IMR-90 (cell line): ENCODE data around the gene COL23A1. TPM values are rescaled to one million over a fixed set of nuclear protein-coding genes. Genes with fewer than 3 reads are reported as not detected.

Experiments used
- ATAC-seq: fragments of 200-7000 bp; cut with Tn5 transposase; 2 replicates; pipeline ENCODE4 v1.9.1; 2020; ENCODE audit warnings: low read depth, mild to moderate bottlenecking, moderate library complexity
- BruUV-seq: library from RNA; stranded (reverse); fragments of 400-500 nt; replicated peaks from 2 replicates; lab custom pipeline; 2021; lab: Mats Ljungman, UMichigan
- CTCF ChIA-PET: fragments of 300-600 bp; formaldehyde crosslinking; extraction: SDS; loops from one replicate; lab custom pipeline; 2021; ENCODE audit warnings: antibody characterized with exemption; lab: Yijun Ruan, JAX
- POLR2A ChIA-PET: fragments of 300-600 bp; sonication (Branson Sonifier 250); formaldehyde crosslinking; loops from one replicate; lab custom pipeline; 2022; ENCODE audit warnings: antibody characterized with exemption; ENCODE audit not compliant: unreplicated experiment; lab: Charles Lee
- DNase-seq: peaks from one replicate; pipeline ENCODE4 v3.0.0; 2013
- H2AFZ ChIP-seq: replicated peaks from 2 replicates; pipeline ENCODE3; 2013; ENCODE audit warnings: low read length, mild to moderate bottlenecking; ENCODE audit not compliant: poor library complexity
- H2AK5ac ChIP-seq: 2 replicates; pipeline ENCODE4 v1.6.1; 2013; ENCODE audit warnings: low read depth, low read length, inconsistent platforms
- H2AK9ac ChIP-seq: replicated peaks from 2 replicates; pipeline ENCODE3; 2013; ENCODE audit warnings: mild to moderate bottlenecking, low read depth, low read length, moderate library complexity; ENCODE audit not compliant: poor library complexity
- H2BK120ac ChIP-seq: 2 replicates; pipeline ENCODE4 v1.6.1; 2013; ENCODE audit warnings: low read depth, low read length, inconsistent platforms
- H2BK15ac ChIP-seq: 3 replicates; pipeline ENCODE4 v1.6.1; 2013; ENCODE audit warnings: low read depth, low read length, inconsistent platforms
- H2BK20ac ChIP-seq: 2 replicates; pipeline ENCODE4 v1.6.1; 2013; ENCODE audit warnings: low read depth, mild to moderate bottlenecking, inconsistent platforms, low read length, moderate library complexity
- H2BK5ac ChIP-seq: 2 replicates; pipeline ENCODE4 v1.6.1; 2013; ENCODE audit warnings: mild to moderate bottlenecking, low read depth, low read length, inconsistent platforms; ENCODE audit not compliant: poor library complexity, severe bottlenecking
- H3K14ac ChIP-seq: replicated peaks from 2 replicates; pipeline ENCODE4 v1.6.1; 2013; ENCODE audit warnings: low read depth, low read length, inconsistent platforms
- H3K18ac ChIP-seq: 2 replicates; pipeline ENCODE4 v1.6.1; 2013; ENCODE audit warnings: low read depth, low read length, control low read depth
- H3K23ac ChIP-seq: 2 replicates; pipeline ENCODE4 v1.6.1; 2013; ENCODE audit warnings: low read depth, low read length, inconsistent platforms
- H3K27ac ChIP-seq: 2 replicates; pipeline ENCODE4 v1.5.1; 2013; ENCODE audit warnings: mild to moderate bottlenecking, control low read depth, low read length; ENCODE audit not compliant: insufficient read depth
- H3K27me3 ChIP-seq: 2 replicates; pipeline ENCODE4 v1.6.1; 2013; ENCODE audit warnings: low read length; ENCODE audit not compliant: control insufficient read depth, insufficient read depth
- H3K36me3 ChIP-seq: 2 replicates; pipeline ENCODE4 v1.6.1; 2013; ENCODE audit warnings: low read length, mixed read lengths; ENCODE audit not compliant: control insufficient read depth, insufficient read depth
- H3K4ac ChIP-seq: 2 replicates; pipeline ENCODE4 v1.6.1; 2013; ENCODE audit warnings: low read depth, low read length, inconsistent platforms
- H3K4me1 ChIP-seq: 2 replicates; pipeline ENCODE4 v1.6.1; 2013; ENCODE audit warnings: low read length, mixed read lengths; ENCODE audit not compliant: control insufficient read depth, insufficient read depth
- H3K4me2 ChIP-seq: 2 replicates; pipeline ENCODE4 v1.6.1; 2013; ENCODE audit warnings: low read depth, mild to moderate bottlenecking, control low read depth, low read length, moderate library complexity
- H3K4me3 ChIP-seq: 2 replicates; pipeline ENCODE4 v1.5.1; 2013; ENCODE audit warnings: low read depth, mild to moderate bottlenecking, control low read depth, low read length, moderate library complexity; ENCODE audit not compliant: insufficient read depth
- H3K56ac ChIP-seq: 2 replicates; pipeline ENCODE4 v1.6.1; 2013; ENCODE audit warnings: low read length, inconsistent platforms; ENCODE audit not compliant: insufficient read depth; ENCODE audit errors: extremely low read depth
- H3K79me1 ChIP-seq, 2 experiments: 2 replicates each; pipeline ENCODE4 v1.6.1; 2013; ENCODE audit warnings: low read length in 2 of 2, inconsistent platforms in 1 of 2, low read depth in 1 of 2
- H3K9ac ChIP-seq: 2 replicates; pipeline ENCODE4 v1.6.1; 2013; ENCODE audit warnings: low read depth, low read length, control low read depth
- H3K9me1 ChIP-seq: 2 replicates; pipeline ENCODE4 v1.6.1; 2013; ENCODE audit warnings: low read length, inconsistent platforms; ENCODE audit not compliant: insufficient read depth
- H3K9me3 ChIP-seq: 2 replicates; pipeline ENCODE4 v1.6.1; 2013; ENCODE audit warnings: low read length; ENCODE audit not compliant: control insufficient read depth, insufficient read depth
- H4K20me1 ChIP-seq: 2 replicates; pipeline ENCODE4 v1.6.1; 2013; ENCODE audit warnings: low read length, inconsistent platforms; ENCODE audit not compliant: insufficient read depth
- H4K5ac ChIP-seq: 2 replicates; pipeline ENCODE4 v1.6.1; 2013; ENCODE audit warnings: mild to moderate bottlenecking, low read depth, low read length, control low read depth
- H4K8ac ChIP-seq, 2 experiments: 2 replicates each; pipeline ENCODE4 v1.6.1; 2013; ENCODE audit warnings: low read depth in 2 of 2, low read length in 2 of 2, control low read depth in 1 of 2, inconsistent platforms in 1 of 2
- H4K91ac ChIP-seq: 2 replicates; pipeline ENCODE4 v1.6.1; 2013; ENCODE audit warnings: low read depth, low read length, inconsistent platforms; ENCODE audit not compliant: insufficient read depth
- BHLHE40 ChIP-seq: fragments of 150-350 bp; IDR thresholded peaks from 2 replicates; pipeline ENCODE4 v1.6.1; 2016; ENCODE audit warnings: mild to moderate bottlenecking, low read depth, low read length
- CHD1 ChIP-seq: IDR thresholded peaks from 2 replicates; pipeline ENCODE4 v1.6.1; 2012; ENCODE audit warnings: low read depth, low read length, improper control_type of control experiment
- MAFK ChIP-seq: IDR thresholded peaks from 2 replicates; pipeline ENCODE4 v1.6.1; 2012; ENCODE audit warnings: low read depth, low read length, improper control_type of control experiment
- MAZ ChIP-seq: IDR thresholded peaks from 2 replicates; pipeline ENCODE4 v1.6.1; 2012; ENCODE audit warnings: low read depth, mild to moderate bottlenecking, low read length, improper control_type of control experiment, moderate library complexity, borderline replicate concordance
- MXI1 ChIP-seq: IDR thresholded peaks from 2 replicates; pipeline ENCODE4 v1.6.1; 2012; ENCODE audit warnings: low read depth, mild to moderate bottlenecking, low read length, moderate library complexity, borderline replicate concordance
- POLR2A ChIP-seq: IDR thresholded peaks from 2 replicates; pipeline ENCODE4 v1.6.1; 2012; ENCODE audit warnings: mild to moderate bottlenecking, low read depth, low read length
- RCOR1 ChIP-seq: IDR thresholded peaks from 2 replicates; pipeline ENCODE4 v1.6.1; 2012; ENCODE audit warnings: mild to moderate bottlenecking, low read length, improper control_type of control experiment; ENCODE audit not compliant: insufficient replicate concordance
- SMC3 ChIP-seq: fragments of 150-350 bp; IDR thresholded peaks from 2 replicates; pipeline ENCODE4 v1.6.1; 2016; ENCODE audit warnings: low read depth, mild to moderate bottlenecking, antibody characterized with exemption, low read length, moderate library complexity
- WGBS, 2 experiments: methylation state at CpG; one replicate each; pipeline versions ENCODE4 v1.1.5 to v1.1.7; 2013; ENCODE audit warnings: missing lambda C conversion rate in 2 of 2; ENCODE audit not compliant: insufficient read length in 1 of 2; ENCODE audit errors: extremely low coverage in 2 of 2; 5-methylcytosine and 5-hydroxymethylcytosine counted together
- dilution Hi-C: fragments of 300-500 bp; cut with HindIII; formaldehyde crosslinking; loops from one replicate; pipeline ENCODE4 v1.14.3; 2018; ENCODE audit warnings: low sequenced_read_pairs; ENCODE audit not compliant: unreplicated experiment
- in situ Hi-C: fragments of 300-500 bp; cut with MboI; formaldehyde crosslinking; loops from 3 replicates; pipeline ENCODE4 v1.14.3; 2019; ENCODE audit warnings: low sequenced_read_pairs, inconsistent platforms, mixed read lengths
- intact Hi-C: fragments of 100-400 bp; cut with micrococcal nuclease; formaldehyde crosslinking; loops from 2 replicates; pipeline ENCODE4 v1.10.0; 2022
- polyA plus RNA-seq, 3 experiments: library from polyadenylated mRNA; depleted of rRNA; stranded (reverse); fragments of >200 nt; gene quantifications; 2 replicates each; pipeline ENCODE4 v1.2.3, GENCODE V29; 2012; ENCODE audit warnings: low replicate concordance in 1 of 3
- total RNA-seq: library from RNA; depleted of rRNA; stranded (reverse); fragments of >200 nt; gene quantifications from 2 replicates; pipeline ENCODE4 v1.2.3, GENCODE V29; 2012
- TF ChIP-seq, protein P1 (sequence below): conservative IDR thresholded peaks from 2 replicates; pipeline ENCODE4 v1.5.1; 2012; ENCODE audit warnings: mild to moderate bottlenecking, low read depth, low read length, improper control_type of control experiment
- TF ChIP-seq, protein P2 (sequence below): fragments of 150-350 bp; IDR thresholded peaks from 2 replicates; pipeline ENCODE4 v1.6.1; 2016; ENCODE audit warnings: low read depth, mild to moderate bottlenecking, low read length, moderate library complexity, borderline replicate concordance
- TF ChIP-seq, protein P3 (sequence below): fragments of 150-350 bp; IDR thresholded peaks from 2 replicates; pipeline ENCODE4 v1.6.1; 2017; ENCODE audit warnings: mild to moderate bottlenecking, antibody characterized with exemption, low read length, low read depth

The COL23A1 gene
- total and polyA plus RNA-seq, 2 of the 4 experiments (the other 2 are of a cell fraction): not detected

DNA sequence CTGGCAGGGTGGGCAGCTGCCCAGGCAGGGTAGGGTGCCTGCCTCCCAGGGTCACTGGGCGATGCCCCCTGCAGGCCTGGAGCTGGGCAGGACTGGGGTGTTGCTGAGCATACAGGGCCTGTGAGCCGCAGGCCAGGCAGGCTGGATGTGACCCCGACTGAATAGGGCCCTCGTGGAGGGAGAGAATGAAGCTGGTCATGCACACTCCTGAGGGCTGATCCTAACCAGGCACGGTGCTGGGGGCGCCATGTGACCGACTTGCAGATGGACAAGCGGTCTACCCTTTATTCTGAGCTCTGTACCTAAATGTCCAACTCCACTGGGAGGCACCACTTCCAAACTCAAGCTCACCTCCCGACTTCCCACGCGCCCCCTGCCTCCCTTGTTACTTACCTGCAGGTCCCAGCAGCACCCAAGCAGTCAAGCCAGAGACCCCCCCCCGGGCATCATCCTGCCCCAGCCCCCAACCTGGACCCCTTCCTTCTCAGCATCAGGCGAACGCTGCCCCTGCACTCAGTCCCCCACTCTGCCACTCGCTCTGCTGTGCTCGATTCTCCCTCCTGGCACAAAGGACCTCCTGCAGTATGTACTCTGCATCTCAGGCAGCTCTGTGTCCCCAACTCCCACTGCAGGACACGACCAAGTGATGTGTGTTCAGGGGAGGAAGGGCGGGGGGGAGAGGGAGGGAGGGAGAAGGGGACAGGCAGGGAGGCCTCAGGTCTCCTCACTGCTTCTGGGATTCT, 280.8 kb downstream of the COL23A1 start:
- no peaks in the 10 kb centered on the region for H3K9me1 ChIP-seq
- in situ Hi-C loops: no loop called here
- no peak overlapping the region for H3K56ac ChIP-seq
- H3K4ac ChIP-seq: no peak overlapping the region
- no peak overlapping the region for H3K27ac ChIP-seq
- no peak overlapping the region for H4K5ac ChIP-seq
- TF ChIP-seq, protein P1, sequence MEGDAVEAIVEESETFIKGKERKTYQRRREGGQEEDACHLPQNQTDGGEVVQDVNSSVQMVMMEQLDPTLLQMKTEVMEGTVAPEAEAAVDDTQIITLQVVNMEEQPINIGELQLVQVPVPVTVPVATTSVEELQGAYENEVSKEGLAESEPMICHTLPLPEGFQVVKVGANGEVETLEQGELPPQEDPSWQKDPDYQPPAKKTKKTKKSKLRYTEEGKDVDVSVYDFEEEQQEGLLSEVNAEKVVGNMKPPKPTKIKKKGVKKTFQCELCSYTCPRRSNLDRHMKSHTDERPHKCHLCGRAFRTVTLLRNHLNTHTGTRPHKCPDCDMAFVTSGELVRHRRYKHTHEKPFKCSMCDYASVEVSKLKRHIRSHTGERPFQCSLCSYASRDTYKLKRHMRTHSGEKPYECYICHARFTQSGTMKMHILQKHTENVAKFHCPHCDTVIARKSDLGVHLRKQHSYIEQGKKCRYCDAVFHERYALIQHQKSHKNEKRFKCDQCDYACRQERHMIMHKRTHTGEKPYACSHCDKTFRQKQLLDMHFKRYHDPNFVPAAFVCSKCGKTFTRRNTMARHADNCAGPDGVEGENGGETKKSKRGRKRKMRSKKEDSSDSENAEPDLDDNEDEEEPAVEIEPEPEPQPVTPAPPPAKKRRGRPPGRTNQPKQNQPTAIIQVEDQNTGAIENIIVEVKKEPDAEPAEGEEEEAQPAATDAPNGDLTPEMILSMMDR: no peak
- TF ChIP-seq SMC3 (no peak), POLR2A (no peak), RCOR1 (no peak), CHD1 (no peak), MAZ (no peak), MAFK (no peak), BHLHE40 (no peak), MXI1 (no peak)
- TF ChIP-seq, protein P2, sequence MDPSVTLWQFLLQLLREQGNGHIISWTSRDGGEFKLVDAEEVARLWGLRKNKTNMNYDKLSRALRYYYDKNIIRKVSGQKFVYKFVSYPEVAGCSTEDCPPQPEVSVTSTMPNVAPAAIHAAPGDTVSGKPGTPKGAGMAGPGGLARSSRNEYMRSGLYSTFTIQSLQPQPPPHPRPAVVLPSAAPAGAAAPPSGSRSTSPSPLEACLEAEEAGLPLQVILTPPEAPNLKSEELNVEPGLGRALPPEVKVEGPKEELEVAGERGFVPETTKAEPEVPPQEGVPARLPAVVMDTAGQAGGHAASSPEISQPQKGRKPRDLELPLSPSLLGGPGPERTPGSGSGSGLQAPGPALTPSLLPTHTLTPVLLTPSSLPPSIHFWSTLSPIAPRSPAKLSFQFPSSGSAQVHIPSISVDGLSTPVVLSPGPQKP: no peak
- TF ChIP-seq, protein P3, sequence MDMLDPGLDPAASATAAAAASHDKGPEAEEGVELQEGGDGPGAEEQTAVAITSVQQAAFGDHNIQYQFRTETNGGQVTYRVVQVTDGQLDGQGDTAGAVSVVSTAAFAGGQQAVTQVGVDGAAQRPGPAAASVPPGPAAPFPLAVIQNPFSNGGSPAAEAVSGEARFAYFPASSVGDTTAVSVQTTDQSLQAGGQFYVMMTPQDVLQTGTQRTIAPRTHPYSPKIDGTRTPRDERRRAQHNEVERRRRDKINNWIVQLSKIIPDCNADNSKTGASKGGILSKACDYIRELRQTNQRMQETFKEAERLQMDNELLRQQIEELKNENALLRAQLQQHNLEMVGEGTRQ: no peak
- H2AFZ ChIP-seq: no peak overlapping the region
- BruUV-seq: no TSS peak
- intact Hi-C loops: no loop called here
- CTCF ChIA-PET: no interaction called here
- ATAC-seq (no peak), DNase-seq (no peak)
- H3K18ac ChIP-seq: no peak overlapping the region
- no peak overlapping the region for H2BK15ac ChIP-seq
- H3K79me1 ChIP-seq: no peaks in the 10 kb centered on the region
- H3K4me2 ChIP-seq: no peak overlapping the region
- no peaks in the 10 kb centered on the region for H4K20me1 ChIP-seq
- no peaks in the 10 kb centered on the region for H3K27me3 ChIP-seq
- H3K9ac ChIP-seq: no peak overlapping the region
- no peak overlapping the region for H2AK9ac ChIP-seq
- no peaks in the 10 kb centered on the region for H3K4me1 ChIP-seq
- H2BK120ac ChIP-seq: no peak overlapping the region
- POLR2A ChIA-PET: no interaction called here
- no peaks in the 10 kb centered on the region for H3K36me3 ChIP-seq
- no peak overlapping the region for H3K14ac ChIP-seq
- no peak overlapping the region for H4K91ac ChIP-seq
- peaks cover 14% of the 10 kb centered on the region for H3K9me3 ChIP-seq
- dilution Hi-C loops: no loop called here
- H2BK20ac ChIP-seq: no peak overlapping the region
- H2BK5ac ChIP-seq: no peak overlapping the region
- WGBS, 2 experiments: no CpG with 5 or more reads among the region's 18 CpGs
- no peak overlapping the region for H3K4me3 ChIP-seq
- H2AK5ac ChIP-seq: no peak overlapping the region
- H4K8ac ChIP-seq: no peak overlapping the region
- no peak overlapping the region for H3K23ac ChIP-seq
